GM12801 (cell line): ENCODE data around the gene IGLL5.

Source experiments
- TF ChIP-seq, protein P1 (sequence below): IDR thresholded peaks from one replicate; pipeline ENCODE4 v1.5.1; 2011; ENCODE audit warnings: control low read depth; ENCODE audit not compliant: insufficient read length; ENCODE audit errors: extremely low read depth

Gene IGLL5

DNA sequence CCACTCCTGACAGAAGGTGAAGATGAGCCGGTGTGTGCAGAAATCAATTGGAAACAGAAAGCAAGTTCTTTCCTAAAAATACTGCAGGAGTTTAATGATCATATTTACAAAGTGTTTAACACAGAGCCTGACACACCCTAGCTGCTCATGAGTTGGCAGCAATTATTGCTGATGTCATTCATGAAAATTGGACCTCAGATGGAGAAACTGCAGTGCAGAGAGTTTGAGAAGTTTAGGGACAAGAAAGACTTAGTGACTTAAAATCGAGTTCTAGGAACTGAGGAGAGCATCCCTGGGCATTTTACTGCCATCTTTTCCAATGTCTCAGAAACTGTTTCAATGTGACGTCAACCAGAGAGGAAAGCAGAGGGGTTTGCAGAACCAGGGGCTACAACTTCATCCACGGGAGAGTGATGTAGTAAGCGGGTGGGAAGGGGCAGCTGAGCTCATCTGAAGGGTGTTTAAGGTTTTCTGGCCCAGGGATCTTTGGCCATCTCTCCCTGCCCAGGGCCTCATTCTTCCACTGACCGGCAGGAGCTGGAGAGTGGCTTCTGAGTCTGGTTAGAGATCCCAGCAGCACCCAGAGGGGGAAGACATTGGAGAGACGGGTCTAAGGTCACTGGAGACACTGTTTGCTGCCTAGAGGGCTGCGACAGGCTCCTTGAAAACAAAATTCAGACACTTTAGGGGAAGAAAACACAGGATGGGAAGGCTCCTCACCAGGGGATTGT lies 21.1 kb upstream of the IGLL5 start:
- TF ChIP-seq, protein P1, sequence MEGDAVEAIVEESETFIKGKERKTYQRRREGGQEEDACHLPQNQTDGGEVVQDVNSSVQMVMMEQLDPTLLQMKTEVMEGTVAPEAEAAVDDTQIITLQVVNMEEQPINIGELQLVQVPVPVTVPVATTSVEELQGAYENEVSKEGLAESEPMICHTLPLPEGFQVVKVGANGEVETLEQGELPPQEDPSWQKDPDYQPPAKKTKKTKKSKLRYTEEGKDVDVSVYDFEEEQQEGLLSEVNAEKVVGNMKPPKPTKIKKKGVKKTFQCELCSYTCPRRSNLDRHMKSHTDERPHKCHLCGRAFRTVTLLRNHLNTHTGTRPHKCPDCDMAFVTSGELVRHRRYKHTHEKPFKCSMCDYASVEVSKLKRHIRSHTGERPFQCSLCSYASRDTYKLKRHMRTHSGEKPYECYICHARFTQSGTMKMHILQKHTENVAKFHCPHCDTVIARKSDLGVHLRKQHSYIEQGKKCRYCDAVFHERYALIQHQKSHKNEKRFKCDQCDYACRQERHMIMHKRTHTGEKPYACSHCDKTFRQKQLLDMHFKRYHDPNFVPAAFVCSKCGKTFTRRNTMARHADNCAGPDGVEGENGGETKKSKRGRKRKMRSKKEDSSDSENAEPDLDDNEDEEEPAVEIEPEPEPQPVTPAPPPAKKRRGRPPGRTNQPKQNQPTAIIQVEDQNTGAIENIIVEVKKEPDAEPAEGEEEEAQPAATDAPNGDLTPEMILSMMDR: no peak

DNA sequence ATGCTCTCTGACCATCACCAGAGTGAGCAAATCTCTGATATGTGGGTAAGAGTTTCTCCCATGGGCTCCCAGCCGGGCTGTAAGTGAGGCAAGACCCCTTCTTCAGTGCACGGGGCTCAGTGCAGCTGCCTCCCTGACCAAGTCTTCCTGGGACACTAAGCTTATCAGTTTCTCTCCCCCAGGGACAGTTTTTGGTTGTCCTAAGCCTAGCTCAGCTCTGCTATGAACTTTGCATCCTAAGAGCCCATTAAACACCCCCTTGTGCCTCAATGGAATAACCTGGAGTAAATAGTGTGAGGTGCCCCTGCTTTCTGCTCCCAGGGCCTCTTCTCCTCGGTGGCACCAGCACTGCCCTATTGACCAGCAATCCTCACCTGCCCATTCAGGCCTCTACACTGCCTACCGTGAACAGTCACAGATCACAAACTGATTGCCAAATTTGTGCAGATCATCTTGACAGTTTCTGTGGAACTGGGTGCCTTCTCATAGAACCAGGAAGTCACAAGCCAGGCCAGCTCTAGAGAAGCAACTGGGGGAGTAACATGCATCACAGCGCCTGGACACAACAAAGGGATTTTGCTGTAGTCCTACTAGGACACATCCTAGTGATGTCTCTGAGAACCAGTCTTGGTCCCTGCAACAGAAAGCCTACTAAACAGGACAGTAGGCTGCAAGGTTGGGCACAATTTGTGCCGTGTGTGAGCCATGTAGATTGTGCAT lies 19.5 kb upstream of the IGLL5 start:
- TF ChIP-seq, protein P1: no peak

DNA sequence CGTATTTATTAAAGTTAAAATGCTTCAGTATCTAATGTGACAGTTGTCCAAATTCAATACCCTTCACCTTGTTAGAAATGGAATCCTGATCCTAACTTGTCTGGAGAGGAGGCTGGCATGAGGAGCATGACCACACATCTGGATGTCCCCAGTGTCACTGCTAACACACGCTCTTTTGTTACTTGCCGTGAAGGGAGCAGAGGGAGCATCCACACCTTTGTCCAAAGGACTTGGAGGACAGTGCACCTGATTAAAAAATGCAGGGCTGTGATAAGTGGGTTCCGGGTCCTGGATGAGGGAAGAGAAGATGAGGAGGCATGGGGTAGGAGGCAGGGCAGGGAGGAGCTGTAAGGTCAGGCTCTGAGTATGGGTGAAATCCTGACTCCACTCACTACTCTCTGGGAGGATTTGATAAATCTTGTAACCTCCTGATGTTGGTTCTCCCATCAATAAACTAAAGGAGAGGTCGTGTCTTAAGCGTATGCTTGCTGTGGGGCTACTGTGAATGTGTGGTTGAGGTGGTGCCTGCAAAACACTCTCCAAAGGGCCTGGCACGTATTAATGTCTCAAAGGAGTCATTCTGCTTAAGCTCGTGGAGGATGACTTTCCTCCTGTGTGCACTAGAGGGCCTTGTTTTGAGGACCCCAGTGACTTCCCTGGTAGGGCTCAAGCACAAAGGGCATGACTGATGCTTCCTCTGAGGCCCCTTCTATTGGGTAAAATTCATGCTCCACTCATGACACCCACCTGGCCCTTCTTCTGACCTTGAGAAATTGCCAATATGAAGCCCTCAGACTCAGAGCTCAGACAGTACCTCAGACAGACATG lies 16.8 kb upstream of the IGLL5 start:
- TF ChIP-seq, protein P1: no peak

DNA sequence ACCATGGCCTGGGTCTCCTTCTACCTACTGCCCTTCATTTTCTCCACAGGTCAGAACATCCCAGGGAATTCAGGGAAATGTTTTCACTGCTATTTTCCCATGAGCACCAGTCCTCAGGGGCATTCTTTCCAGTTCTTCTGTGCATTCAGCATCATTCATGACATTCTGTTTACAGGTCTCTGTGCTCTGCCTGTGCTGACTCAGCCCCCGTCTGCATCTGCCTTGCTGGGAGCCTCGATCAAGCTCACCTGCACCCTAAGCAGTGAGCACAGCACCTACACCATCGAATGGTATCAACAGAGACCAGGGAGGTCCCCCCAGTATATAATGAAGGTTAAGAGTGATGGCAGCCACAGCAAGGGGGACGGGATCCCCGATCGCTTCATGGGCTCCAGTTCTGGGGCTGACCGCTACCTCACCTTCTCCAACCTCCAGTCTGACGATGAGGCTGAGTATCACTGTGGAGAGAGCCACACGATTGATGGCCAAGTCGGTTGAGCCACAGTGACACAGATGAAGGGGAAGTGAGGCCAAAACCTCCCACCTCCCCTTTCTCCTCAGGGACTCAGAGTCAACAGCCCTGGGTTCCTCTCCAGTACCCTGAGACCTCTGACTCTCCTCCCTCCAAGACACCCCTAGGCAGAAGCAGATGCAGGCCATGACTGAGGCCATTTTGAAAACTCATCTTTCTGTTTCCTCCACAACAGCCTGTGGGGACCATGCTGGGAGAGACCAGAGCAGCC lies 15.9 kb upstream of the IGLL5 start:
- TF ChIP-seq, protein P1: no peak

DNA sequence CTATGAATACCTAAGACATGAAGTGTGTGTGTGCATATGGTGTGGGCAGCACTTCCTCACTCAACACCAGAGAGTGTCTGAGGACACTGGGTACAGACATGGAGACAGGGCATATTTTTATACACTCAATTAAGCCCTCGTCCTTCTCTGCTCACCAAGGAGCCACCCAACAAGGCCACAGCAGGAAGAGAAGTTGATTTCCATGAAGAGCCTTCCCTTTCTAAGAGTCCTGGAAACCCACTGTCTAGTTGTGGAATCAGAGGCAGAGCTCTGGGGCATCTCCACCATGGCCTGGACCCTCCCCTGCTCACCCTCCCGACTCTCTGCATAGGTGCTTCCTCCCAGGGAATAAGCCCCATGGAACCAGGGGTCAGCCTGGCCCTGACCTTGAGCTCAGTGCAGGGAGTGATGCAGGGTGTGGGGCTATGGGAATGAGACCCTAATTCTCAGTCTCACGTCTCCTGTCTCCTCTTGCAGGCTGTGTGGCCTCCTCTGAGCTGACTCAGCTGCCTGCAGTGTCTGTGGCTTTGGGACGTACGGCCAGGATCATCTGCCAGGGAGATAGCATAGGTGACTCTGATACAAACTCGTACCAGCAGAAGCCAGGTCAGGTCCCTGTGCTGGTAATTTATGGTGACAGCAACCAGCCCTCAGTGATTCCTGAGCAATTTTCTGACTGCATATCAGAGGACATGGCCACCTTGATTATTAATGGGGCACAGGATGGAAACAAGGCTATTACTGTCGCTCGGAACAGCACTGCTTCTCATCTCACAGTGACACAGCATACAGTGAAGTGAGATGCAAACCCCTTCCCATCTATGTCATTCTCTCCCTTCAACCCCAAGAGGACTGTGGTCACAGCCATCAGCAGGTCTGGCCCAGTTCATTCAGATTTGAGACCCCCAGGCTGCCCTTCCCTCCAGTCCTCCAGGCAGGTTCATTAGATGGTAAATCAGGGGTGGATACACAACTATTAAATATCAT lies 14.6 kb upstream of the IGLL5 start:
- TF ChIP-seq, protein P1: no peak

DNA sequence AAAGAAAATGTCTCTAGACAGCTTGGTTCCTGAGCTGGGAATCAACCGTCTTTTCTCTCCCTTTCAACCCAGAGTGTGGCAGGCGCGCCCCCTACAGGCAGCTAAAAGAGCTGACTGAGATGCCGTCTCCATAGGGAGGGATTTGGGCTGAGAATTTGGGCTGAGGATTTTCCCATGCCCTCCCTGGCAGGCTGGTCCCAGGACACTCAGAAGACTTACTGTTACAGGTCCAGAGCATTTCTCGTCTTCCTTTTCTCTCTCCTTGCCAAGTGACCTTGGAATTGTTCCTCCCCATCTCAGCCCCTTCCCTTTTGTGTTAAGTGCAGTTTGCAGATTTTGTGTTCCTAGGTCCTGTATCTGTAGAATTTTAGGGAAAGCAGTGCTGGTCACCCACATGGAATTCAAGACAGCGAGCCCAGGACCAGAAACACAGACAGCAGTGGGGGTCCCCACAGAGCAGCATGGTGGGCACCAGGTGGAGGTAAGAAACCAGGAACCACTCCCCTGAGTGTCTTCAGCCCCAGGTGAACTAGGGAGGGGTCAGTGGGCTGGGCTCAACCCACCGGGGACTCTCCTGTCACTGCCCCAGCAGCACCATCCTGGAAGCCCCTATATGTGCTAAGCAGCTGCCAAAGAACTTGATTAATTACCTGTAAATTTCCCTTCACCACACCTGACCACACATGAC lies 9.9 kb upstream of the IGLL5 start:
- TF ChIP-seq, protein P1: no peak
